GM21381 (cell line): ENCODE data around the gene HIVEP2.
"Not testable (repeated sequence)": the region's sequence is repeated elsewhere in the genome, so short reads cannot be mapped to it uniquely, and the experiment has no call there.

Experiments used
- ATAC-seq: cut with Tn5 transposase; IDR thresholded peaks from one replicate; pipeline ENCODE4 v1.9.1; 2021; ENCODE audit warnings: mild to moderate bottlenecking, moderate library complexity; ENCODE audit not compliant: unreplicated experiment

Gene HIVEP2

GRCh38 chr6:142945049-142945445, at the start of gene HIVEP2:
TSS of gene HIVEP2 (minus strand) at chr6:142945176. CDS start at chr6:142774738, 170,438 bp downstream.
- ATAC-seq, result peak; percentile 20

GRCh38 chr6:142993977-142994376, 49.0 kb upstream of the HIVEP2 start:
- no peak for ATAC-seq

GRCh38 chr6:142987490-142987889, 42.5 kb upstream of the HIVEP2 start:
- no peak for ATAC-seq

- ATAC-seq, result no peak
Measured at GRCh38 chr6:142985281-142985680, 40.3 kb upstream of the HIVEP2 start.

- no peak for ATAC-seq
Measured at GRCh38 chr6:142984386-142984785, 39.4 kb upstream of the HIVEP2 start.

- no peak for ATAC-seq
Measured at GRCh38 chr6:142975365-142975764, 30.4 kb upstream of the HIVEP2 start.

GRCh38 chr6:142970941-142971340, 26.0 kb upstream of the HIVEP2 start:
- not testable (repeated sequence) for ATAC-seq

GRCh38 chr6:142968601-142969000, 23.6 kb upstream of the HIVEP2 start:
- no peak for ATAC-seq

GRCh38 chr6:142966294-142966693, 21.3 kb upstream of the HIVEP2 start:
- no peak for ATAC-seq

GRCh38 chr6:142965164-142965563, 20.2 kb upstream of the HIVEP2 start:
- no peak for ATAC-seq

- no peak for ATAC-seq
Measured at GRCh38 chr6:142960098-142960497, 15.1 kb upstream of the HIVEP2 start.

GRCh38 chr6:142958343-142958742, 13.4 kb upstream of the HIVEP2 start:
- no peak for ATAC-seq

GRCh38 chr6:142956726-142957125, 11.8 kb upstream of the HIVEP2 start:
- no peak for ATAC-seq

GRCh38 chr6:142954844-142955243, 9.9 kb upstream of the HIVEP2 start:
- peak; percentile 41 for ATAC-seq

GRCh38 chr6:142953373-142954273, 8.6 kb upstream of the HIVEP2 start:
- no peak for ATAC-seq

GRCh38 chr6:142952614-142953013, 7.6 kb upstream of the HIVEP2 start:
- peak; percentile 53 for ATAC-seq

GRCh38 chr6:142950291-142950690, 5.3 kb upstream of the HIVEP2 start:
- ATAC-seq, result no peak

- ATAC-seq, result peak; percentile 23
Measured at GRCh38 chr6:142947714-142948480, 2.9 kb upstream of the HIVEP2 start.

- peak; percentile 50 for ATAC-seq
Measured at GRCh38 chr6:142946924-142947713, 2.1 kb upstream of the HIVEP2 start.

- ATAC-seq, result peak; percentile 24
Measured at GRCh38 chr6:142946181-142946923, 1.4 kb upstream of the HIVEP2 start.
